Activated CD4-positive, alpha-beta memory T cell treated with anti-CD3 and anti-CD28 coated beads, Interleukin-2, amount 10 ng/mL, durations not matched to agents 7 days and 5 days (primary cell): Measurements from ENCODE around the gene MYCBPAP. TPM values are rescaled to one million over a fixed set of nuclear protein-coding genes. Genes with fewer than 3 reads are reported as not detected.

Experiments used
- CTCF ChIA-PET: fragments of 350-600 bp; sonication (Branson Sonifier 250); formaldehyde crosslinking; loops from one replicate; lab custom pipeline; 2021; ENCODE audit warnings: antibody characterized with exemption, inconsistent platforms; lab: Charles Lee
- POLR2A ChIA-PET: fragments of 350-600 bp; sonication (Branson Sonifier 250); formaldehyde crosslinking; loops from one replicate; lab custom pipeline; 2021; ENCODE audit warnings: antibody characterized with exemption; lab: Charles Lee
- DNase-seq: peaks from one replicate; pipeline ENCODE4 v3.0.0-alpha.2; 2020
- H3K27ac Mint-ChIP-seq: one replicate; pipeline ENCODE4 v1.8.0; 2021; ENCODE audit warnings: mild to moderate bottlenecking, mixed read lengths
- H3K27me3 Mint-ChIP-seq: one replicate; pipeline ENCODE4 v1.8.0; 2021; ENCODE audit warnings: mixed read lengths
- H3K36me3 Mint-ChIP-seq: one replicate; pipeline ENCODE4 v1.8.0; 2021; ENCODE audit warnings: low read depth, mixed read lengths
- H3K4me1 Mint-ChIP-seq: one replicate; pipeline ENCODE4 v1.8.0; 2021; ENCODE audit warnings: mixed read lengths
- H3K4me3 Mint-ChIP-seq: one replicate; pipeline ENCODE4 v1.8.0; 2021; ENCODE audit warnings: mild to moderate bottlenecking, mixed read lengths
- H3K9me3 Mint-ChIP-seq: one replicate; pipeline ENCODE4 v1.8.0; 2021; ENCODE audit warnings: mixed read lengths
- total RNA-seq, 2 experiments: library from RNA; stranded (reverse); gene quantifications; one replicate each; pipeline ENCODE4 v1.2.3, GENCODE V29; 2021

MYCBPAP gene
- total RNA-seq, 2 experiments from 2014 or later, result 13.4 to 15.2 TPM

GRCh38 chr17:50559674-50560184 lies 51.5 kb downstream of the MYCBPAP start:
- CTCF ChIA-PET, result interaction anchor here (1.4 to 2.0 kb wide), 4 partner anchors 58 to 137 kb away, joined by 4 to 6 read pairs (median 6); no protein-coding TSS in a partner anchor
- peak overlapping the region; percentile 48 for H3K4me3 Mint-ChIP-seq
- H3K27me3 Mint-ChIP-seq, result peaks cover 63% of the 10 kb centered on the region
- no peak overlapping the region for H3K27ac Mint-ChIP-seq
- H3K4me1 Mint-ChIP-seq, result peaks cover 16% of the 10 kb centered on the region
- no peaks in the 10 kb centered on the region for H3K9me3 Mint-ChIP-seq
- H3K36me3 Mint-ChIP-seq, result no peaks in the 10 kb centered on the region
- POLR2A ChIA-PET, result interaction anchor here (0.9 to 1.7 kb wide), 3 partner anchors 9 to 160 kb away, joined by 3 to 5 read pairs (median 3); partner anchors contain the start of gene LUC7L3
- DNase-seq, result peak; percentile 47

- peaks cover 68% of the 10 kb centered on the region for H3K27me3 Mint-ChIP-seq
- H3K36me3 Mint-ChIP-seq, result no peaks in the 10 kb centered on the region
- peaks cover 18% of the 10 kb centered on the region for H3K4me1 Mint-ChIP-seq
Measured at GRCh38 chr17:50560185-50560824, 52.1 kb downstream of the MYCBPAP start, which contains the start of gene CACNA1G. CACNA1G (plus strand) TSS chr17:50560715; CDS start chr17:50561460, 745 bp downstream.

GRCh38 chr17:50560931-50561745 lies 52.9 kb downstream of the MYCBPAP start:
- no peak for DNase-seq
- POLR2A ChIA-PET, result no interaction called here

More at GRCh38 chr17:50560185-50560824, 52.1 kb downstream of the MYCBPAP start, which contains the start of gene CACNA1G:
- DNase-seq, result peak; percentile 89
- ChIA-PET CTCF (interaction anchor here (0.6 to 2.0 kb wide), 6 partner anchors 8 to 137 kb away, joined by 3 to 6 read pairs (median 4); no protein-coding TSS in a partner anchor), POLR2A (interaction anchor here (0.9 to 1.7 kb wide), 2 partner anchors 9 to 18 kb away, joined by 3 to 5 read pairs; no protein-coding TSS in a partner anchor)
- H3K4me3 Mint-ChIP-seq, result peak within 1 kb of the TSS; percentile 48
- H3K27ac Mint-ChIP-seq, result no peak within 1 kb of the TSS
- no peaks in the 10 kb centered on the region for H3K9me3 Mint-ChIP-seq

GRCh38 chr17:50561746-50562141 lies 53.5 kb downstream of the MYCBPAP start:
- peaks cover 18% of the 10 kb centered on the region for H3K4me1 Mint-ChIP-seq
- no peaks in the 10 kb centered on the region for H3K9me3 Mint-ChIP-seq
- POLR2A ChIA-PET, result no interaction called here
- no peak overlapping the region for H3K4me3 Mint-ChIP-seq
- CTCF ChIA-PET, result interaction anchor here (1.0 kb wide), 1 partner anchor 21 kb away, joined by 3 read pairs; no protein-coding TSS in a partner anchor
- peaks cover 73% of the 10 kb centered on the region for H3K27me3 Mint-ChIP-seq
- no peaks in the 10 kb centered on the region for H3K36me3 Mint-ChIP-seq
- DNase-seq, result no peak
- no peak overlapping the region for H3K27ac Mint-ChIP-seq

More at GRCh38 chr17:50560931-50561745, 52.9 kb downstream of the MYCBPAP start:
- Mint-ChIP-seq H3K4me1 (peaks cover 18% of the 10 kb centered on the region), H3K27ac (no peak overlapping the region), H3K27me3 (peaks cover 74% of the 10 kb centered on the region), H3K4me3 (no peak overlapping the region), H3K36me3 (no peaks in the 10 kb centered on the region), H3K9me3 (no peaks in the 10 kb centered on the region)
- CTCF ChIA-PET, result interaction anchor here (0.6 to 2.0 kb wide), 5 partner anchors 9 to 136 kb away, joined by 3 to 6 read pairs (median 4); no protein-coding TSS in a partner anchor

- POLR2A ChIA-PET, result interaction anchor here (0.5 kb wide), 1 partner anchor 412 kb away, joined by 4 read pairs; the partner anchor contains the start of gene PPP1R9B
- Mint-ChIP-seq H3K27me3 (peaks cover 73% of the 10 kb centered on the region), H3K9me3 (no peaks in the 10 kb centered on the region), H3K4me1 (peaks cover 18% of the 10 kb centered on the region), H3K36me3 (no peaks in the 10 kb centered on the region), H3K4me3 (no peak overlapping the region), H3K27ac (no peak overlapping the region)
- no peak for DNase-seq
- CTCF ChIA-PET, result interaction anchor here (0.6 kb wide), 1 partner anchor 286 kb away, joined by 3 read pairs; no protein-coding TSS in a partner anchor
Measured at GRCh38 chr17:50562242-50563091, 54.2 kb downstream of the MYCBPAP start.

- ChIA-PET CTCF (no interaction called here), POLR2A (interaction anchor here (0.5 kb wide), 1 partner anchor 412 kb away, joined by 4 read pairs; the partner anchor contains the start of gene PPP1R9B)
- Mint-ChIP-seq H3K4me3 (no peak overlapping the region), H3K36me3 (no peaks in the 10 kb centered on the region), H3K4me1 (peaks cover 18% of the 10 kb centered on the region), H3K27me3 (peaks cover 74% of the 10 kb centered on the region), H3K9me3 (no peaks in the 10 kb centered on the region), H3K27ac (no peak overlapping the region)
- DNase-seq, result no peak
Measured at GRCh38 chr17:50563092-50563511, 54.9 kb downstream of the MYCBPAP start.

GRCh38 chr17:50564916-50565315 lies 56.7 kb downstream of the MYCBPAP start:
- no peak for DNase-seq
- Mint-ChIP-seq H3K9me3 (no peaks in the 10 kb centered on the region), H3K27me3 (peaks cover 57% of the 10 kb centered on the region), H3K36me3 (no peaks in the 10 kb centered on the region), H3K27ac (no peak overlapping the region), H3K4me1 (peaks cover 10% of the 10 kb centered on the region), H3K4me3 (no peak overlapping the region)
- ChIA-PET CTCF (no interaction called here), POLR2A (no interaction called here)

- Mint-ChIP-seq H3K9me3 (no peaks in the 10 kb centered on the region), H3K27me3 (peaks cover 52% of the 10 kb centered on the region), H3K27ac (no peak overlapping the region), H3K36me3 (no peaks in the 10 kb centered on the region), H3K4me3 (no peak overlapping the region), H3K4me1 (peaks cover 6% of the 10 kb centered on the region)
- CTCF ChIA-PET, result no interaction called here
- POLR2A ChIA-PET, result no interaction called here
- DNase-seq, result no peak
Measured at GRCh38 chr17:50565402-50566350, 57.4 kb downstream of the MYCBPAP start.

- ChIA-PET CTCF (no interaction called here), POLR2A (no interaction called here)
- no peak for DNase-seq
- Mint-ChIP-seq H3K4me3 (no peak overlapping the region), H3K27ac (no peak overlapping the region), H3K4me1 (peaks cover 6% of the 10 kb centered on the region), H3K9me3 (no peaks in the 10 kb centered on the region), H3K36me3 (no peaks in the 10 kb centered on the region), H3K27me3 (peaks cover 52% of the 10 kb centered on the region)
Measured at GRCh38 chr17:50566886-50567285, 58.6 kb downstream of the MYCBPAP start.

- H3K27ac Mint-ChIP-seq, result no peak overlapping the region
- ChIA-PET CTCF (no interaction called here), POLR2A (no interaction called here)
- no peak overlapping the region for H3K4me3 Mint-ChIP-seq
- H3K9me3 Mint-ChIP-seq, result no peaks in the 10 kb centered on the region
- peaks cover 2% of the 10 kb centered on the region for H3K4me1 Mint-ChIP-seq
- peaks cover 39% of the 10 kb centered on the region for H3K27me3 Mint-ChIP-seq
- no peaks in the 10 kb centered on the region for H3K36me3 Mint-ChIP-seq
- no peak for DNase-seq
Measured at GRCh38 chr17:50568659-50569058, 60.4 kb downstream of the MYCBPAP start.

GRCh38 chr17:50569592-50569991 lies 61.4 kb downstream of the MYCBPAP start:
- POLR2A ChIA-PET, result no interaction called here
- no peak for DNase-seq
- Mint-ChIP-seq H3K36me3 (no peaks in the 10 kb centered on the region), H3K4me1 (peaks cover 2% of the 10 kb centered on the region), H3K27ac (no peak overlapping the region), H3K9me3 (no peaks in the 10 kb centered on the region), H3K27me3 (peaks cover 31% of the 10 kb centered on the region), H3K4me3 (no peak overlapping the region)
- CTCF ChIA-PET, result no interaction called here
